Endodermal cell (in vitro differentiated cells): ENCODE results near the gene SLC12A3. TPM values are rescaled to one million over a fixed set of nuclear protein-coding genes. Genes with fewer than 3 reads are reported as not detected.

Experiments used
- DNase-seq: peaks from one replicate; pipeline ENCODE4 v3.0.0-alpha.2; 2017
- H3K27ac ChIP-seq: 2 replicates; pipeline ENCODE4 v1.5.1; 2013; ENCODE audit warnings: mild to moderate bottlenecking, low read depth, low read length, moderate library complexity
- H3K27me3 ChIP-seq: 2 replicates; pipeline ENCODE4 v1.6.1; 2013; ENCODE audit warnings: mild to moderate bottlenecking, low read length, moderate library complexity; ENCODE audit not compliant: insufficient read depth, control insufficient read depth, poor library complexity, severe bottlenecking
- H3K36me3 ChIP-seq: 2 replicates; pipeline ENCODE4 v1.7.0; 2013; ENCODE audit warnings: mild to moderate bottlenecking, low read length, moderate library complexity; ENCODE audit not compliant: control insufficient read depth, insufficient read depth
- H3K4me1 ChIP-seq: one replicate; pipeline ENCODE4 v1.7.0; 2013; ENCODE audit warnings: low read length; ENCODE audit not compliant: control insufficient read depth, insufficient read depth
- H3K4me3 ChIP-seq: 2 replicates; pipeline ENCODE4 v1.5.1; 2013; ENCODE audit warnings: mild to moderate bottlenecking, low read length, moderate library complexity
- H3K9ac ChIP-seq: 2 replicates; pipeline ENCODE4 v1.6.1; 2013; ENCODE audit warnings: mild to moderate bottlenecking, low read length, moderate library complexity; ENCODE audit not compliant: poor library complexity, severe bottlenecking; ENCODE audit errors: extremely low read depth
- H3K9me3 ChIP-seq: 2 replicates; pipeline ENCODE4 v1.6.1; 2013; ENCODE audit warnings: mild to moderate bottlenecking, low read length, moderate library complexity; ENCODE audit not compliant: control insufficient read depth
- H3K27ac Mint-ChIP-seq: 2 replicates; pipeline ENCODE4 v1.8.0; 2020; ENCODE audit warnings: mixed read lengths
- H3K27me3 Mint-ChIP-seq: 2 replicates; pipeline ENCODE4 v1.8.0; 2021; ENCODE audit warnings: mild to moderate bottlenecking, mixed read lengths; ENCODE audit not compliant: insufficient read depth
- H3K36me3 Mint-ChIP-seq: 2 replicates; pipeline ENCODE4 v1.8.0; 2020; ENCODE audit warnings: low read depth, mixed read lengths
- H3K4me1 Mint-ChIP-seq: 2 replicates; pipeline ENCODE4 v1.8.0; 2020; ENCODE audit warnings: mixed read lengths
- H3K4me3 Mint-ChIP-seq: 2 replicates; pipeline ENCODE4 v1.8.0; 2020; ENCODE audit warnings: mild to moderate bottlenecking, moderate library complexity, mixed read lengths
- H3K9me3 Mint-ChIP-seq: 2 replicates; pipeline ENCODE4 v1.8.0; 2020; ENCODE audit warnings: mild to moderate bottlenecking, mixed read lengths
- WGBS, 2 experiments: methylation state at CpG; one replicate each; pipeline versions ENCODE4 v1.1.5 to v1.1.7; 2013; ENCODE audit warnings: missing lambda C conversion rate in 2 of 2, mixed read lengths in 1 of 2; ENCODE audit not compliant: insufficient coverage in 1 of 2, insufficient read length in 1 of 2; 5-methylcytosine and 5-hydroxymethylcytosine counted together
- total RNA-seq, 2 donors: library from RNA; stranded (reverse); fragmentation: NEBNext Ultra II Directional in 1 of 2; extraction: Animal tissue kit (Norgen Biotek cat#: 25700) in 1 of 2; gene quantifications; 2 replicates in 1 of 2; 3 replicates in 1 of 2; pipeline ENCODE4 v1.2.1, GENCODE V29; 2021
- TF ChIP-seq, protein P1 (sequence below): fragments of 200-600 bp; sonication (generic); conservative IDR thresholded peaks from 2 replicates; pipeline ENCODE4 v1.5.0; 2021; ENCODE audit warnings: antibody characterized with exemption, mild to moderate bottlenecking

Gene SLC12A3
- total RNA-seq, 2 donors from 2014 or later = not detected

DNA sequence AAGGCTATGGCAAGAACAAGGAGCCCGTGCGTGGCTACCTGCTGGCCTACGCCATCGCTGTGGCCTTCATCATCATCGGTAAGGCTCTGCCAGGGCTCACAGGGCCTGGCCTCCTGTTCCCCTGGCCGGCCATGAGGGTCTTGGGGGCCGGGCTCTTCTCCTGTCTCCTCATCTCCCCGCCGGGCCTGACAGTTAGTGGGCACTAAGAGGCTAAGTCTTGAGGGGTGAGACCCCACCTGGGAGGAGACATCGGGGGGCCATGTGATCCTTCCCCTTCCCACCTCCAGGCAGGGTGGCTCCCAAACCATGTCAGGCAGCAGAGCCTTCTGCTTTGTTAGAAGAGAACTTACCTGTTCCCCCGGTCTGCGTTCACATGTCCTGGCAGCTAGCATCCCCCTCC lies 15.2 kb downstream of the SLC12A3 start:
- no peaks in the 10 kb centered on the region for H3K36me3 ChIP-seq
- no peak overlapping the region for H3K27ac ChIP-seq
- H3K9me3 Mint-ChIP-seq = peaks cover 7% of the 10 kb centered on the region
- no peak overlapping the region for H3K4me3 Mint-ChIP-seq
- no peak for DNase-seq
- no peak overlapping the region for H3K9ac ChIP-seq
- TF ChIP-seq, protein P1, sequence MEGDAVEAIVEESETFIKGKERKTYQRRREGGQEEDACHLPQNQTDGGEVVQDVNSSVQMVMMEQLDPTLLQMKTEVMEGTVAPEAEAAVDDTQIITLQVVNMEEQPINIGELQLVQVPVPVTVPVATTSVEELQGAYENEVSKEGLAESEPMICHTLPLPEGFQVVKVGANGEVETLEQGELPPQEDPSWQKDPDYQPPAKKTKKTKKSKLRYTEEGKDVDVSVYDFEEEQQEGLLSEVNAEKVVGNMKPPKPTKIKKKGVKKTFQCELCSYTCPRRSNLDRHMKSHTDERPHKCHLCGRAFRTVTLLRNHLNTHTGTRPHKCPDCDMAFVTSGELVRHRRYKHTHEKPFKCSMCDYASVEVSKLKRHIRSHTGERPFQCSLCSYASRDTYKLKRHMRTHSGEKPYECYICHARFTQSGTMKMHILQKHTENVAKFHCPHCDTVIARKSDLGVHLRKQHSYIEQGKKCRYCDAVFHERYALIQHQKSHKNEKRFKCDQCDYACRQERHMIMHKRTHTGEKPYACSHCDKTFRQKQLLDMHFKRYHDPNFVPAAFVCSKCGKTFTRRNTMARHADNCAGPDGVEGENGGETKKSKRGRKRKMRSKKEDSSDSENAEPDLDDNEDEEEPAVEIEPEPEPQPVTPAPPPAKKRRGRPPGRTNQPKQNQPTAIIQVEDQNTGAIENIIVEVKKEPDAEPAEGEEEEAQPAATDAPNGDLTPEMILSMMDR = no peak
- H3K4me3 ChIP-seq = no peak overlapping the region
- H3K4me1 ChIP-seq = no peaks in the 10 kb centered on the region
- H3K36me3 Mint-ChIP-seq = no peaks in the 10 kb centered on the region
- H3K4me1 Mint-ChIP-seq = no peaks in the 10 kb centered on the region
- 94 to 95% methylated on average over 5 to 12 of the region's 12 CpGs for WGBS, 2 experiments
- no peaks in the 10 kb centered on the region for H3K27me3 ChIP-seq
- no peaks in the 10 kb centered on the region for H3K9me3 ChIP-seq
- H3K27me3 Mint-ChIP-seq = peaks cover 2% of the 10 kb centered on the region
- H3K27ac Mint-ChIP-seq = no peak overlapping the region

DNA sequence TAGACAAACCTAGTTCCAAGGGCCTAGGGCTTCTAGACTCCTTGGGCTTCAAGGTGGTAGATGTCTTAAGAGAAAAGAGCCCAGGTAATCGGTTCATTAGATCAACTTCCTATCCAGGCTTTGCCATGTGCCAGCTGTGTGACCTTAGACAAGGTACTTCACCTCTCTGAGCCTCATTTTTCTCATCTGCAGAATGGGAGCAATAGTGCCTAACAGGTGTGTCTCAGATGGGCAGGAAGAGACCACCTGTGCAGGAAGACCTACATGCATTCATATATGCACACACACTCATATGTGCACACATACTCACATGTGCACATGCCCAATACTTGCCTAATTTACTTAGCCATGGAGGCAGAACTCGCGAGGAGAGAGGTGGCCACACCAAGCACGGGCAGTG lies 15.7 kb downstream of the SLC12A3 start:
- WGBS, 2 experiments = 70 to 99% methylated on average over 3 to 4 of the region's 4 CpGs
- no peak overlapping the region for H3K9ac ChIP-seq
- no peaks in the 10 kb centered on the region for H3K27me3 ChIP-seq
- Mint-ChIP-seq H3K9me3 (peaks cover 12% of the 10 kb centered on the region), H3K27ac (no peak overlapping the region), H3K36me3 (no peaks in the 10 kb centered on the region), H3K4me1 (no peaks in the 10 kb centered on the region), H3K27me3 (peaks cover 2% of the 10 kb centered on the region), H3K4me3 (no peak overlapping the region)
- no peaks in the 10 kb centered on the region for H3K36me3 ChIP-seq
- H3K27ac ChIP-seq = no peak overlapping the region
- H3K9me3 ChIP-seq = no peaks in the 10 kb centered on the region
- H3K4me3 ChIP-seq = no peak overlapping the region
- no peak for DNase-seq
- TF ChIP-seq, protein P1 = no peak
- no peaks in the 10 kb centered on the region for H3K4me1 ChIP-seq

DNA sequence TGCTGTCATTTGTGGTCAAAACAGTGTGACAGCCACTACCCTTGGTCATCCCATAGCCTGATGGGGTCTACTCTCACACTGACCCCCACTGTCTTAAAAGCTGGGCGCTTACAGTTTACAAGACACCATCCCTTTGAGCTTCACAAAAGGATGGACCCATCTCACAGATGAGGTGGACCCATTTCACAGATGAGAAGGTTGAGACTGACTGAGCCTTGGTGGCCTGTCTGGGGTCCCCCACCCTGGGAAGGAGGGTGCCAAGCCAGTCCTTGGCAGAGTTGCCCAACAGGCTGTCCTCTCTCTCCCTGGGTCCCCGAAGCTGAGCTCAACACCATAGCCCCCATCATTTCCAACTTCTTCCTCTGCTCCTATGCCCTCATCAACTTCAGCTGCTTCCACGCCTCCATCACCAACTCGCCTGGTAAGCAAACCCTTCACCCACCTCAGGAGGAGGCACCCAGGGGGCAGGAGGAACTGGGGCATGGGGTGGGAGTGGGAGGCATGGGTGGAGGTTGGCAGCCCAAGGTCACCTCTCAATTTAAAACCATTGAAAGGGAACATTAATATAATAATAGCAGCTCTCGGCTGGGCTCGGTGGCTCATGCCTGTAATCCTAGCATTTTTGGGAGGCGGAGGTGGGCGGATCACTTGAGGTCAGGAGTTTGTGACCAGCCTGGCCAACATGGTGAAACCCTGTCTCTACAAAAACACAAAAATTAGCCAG lies 17.2 kb downstream of the SLC12A3 start:
- Histone ChIP-seq H3K27ac (no peak overlapping the region), H3K9me3 (no peaks in the 10 kb centered on the region), H3K4me3 (no peak overlapping the region), H3K4me1 (no peaks in the 10 kb centered on the region), H3K36me3 (no peaks in the 10 kb centered on the region), H3K27me3 (no peaks in the 10 kb centered on the region), H3K9ac (no peak overlapping the region)
- no peaks in the 10 kb centered on the region for H3K36me3 Mint-ChIP-seq
- no peak overlapping the region for H3K27ac Mint-ChIP-seq
- no peaks in the 10 kb centered on the region for H3K4me1 Mint-ChIP-seq
- H3K4me3 Mint-ChIP-seq = no peak overlapping the region
- peaks cover 2% of the 10 kb centered on the region for H3K27me3 Mint-ChIP-seq
- no peak for DNase-seq
- H3K9me3 Mint-ChIP-seq = peaks cover 15% of the 10 kb centered on the region
- TF ChIP-seq, protein P1 = no peak
- WGBS, 2 experiments = 82 to 93% methylated on average over 5 to 8 of the region's 8 CpGs
